IPS-18c (cell line): ENCODE data around the gene CCNT1.
A peak's percentile ranks its signal among the peaks of the same experiment; 100 is the strongest.
"Not testable (repeated sequence)": the region's sequence is repeated elsewhere in the genome, so short reads cannot be mapped to it uniquely, and the experiment has no call there.

Experiments used
- H3K4me3 ChIP-seq: 2 replicates; pipeline ENCODE4 v1.7.0; 2013; ENCODE audit warnings: low read depth, mild to moderate bottlenecking, low read length, moderate library complexity; ENCODE audit not compliant: insufficient read depth
- H3K9me3 ChIP-seq: one replicate; pipeline ENCODE4 v1.6.1; 2013; ENCODE audit warnings: mild to moderate bottlenecking, low read length, moderate library complexity; ENCODE audit not compliant: control insufficient read depth, insufficient read depth

The CCNT1 gene

GRCh38 chr12:48716493-48717251 lies at the start of gene CCNT1:
Gene CCNT1 (minus strand): TSS chr12:48716707. CDS start chr12:48716675, 32 bp downstream.
- H3K4me3 ChIP-seq: peak within 1 kb of the TSS; percentile 78

GRCh38 chr12:48765753-48766162 lies 49.3 kb upstream of the CCNT1 start:
- Histone ChIP-seq H3K4me3 (no peak overlapping the region), H3K9me3 (no peaks in the 10 kb centered on the region)

More at GRCh38 chr12:48716493-48717251, at the start of gene CCNT1:
- H3K9me3 ChIP-seq: peaks cover 3% of the 10 kb centered on the region

- H3K4me3 ChIP-seq: no peak overlapping the region
Measured at GRCh38 chr12:48764521-48764920, 48.0 kb upstream of the CCNT1 start.

GRCh38 chr12:48758737-48759136 lies 42.2 kb upstream of the CCNT1 start:
- no peaks in the 10 kb centered on the region for H3K9me3 ChIP-seq
- H3K4me3 ChIP-seq: no peak overlapping the region

More at GRCh38 chr12:48764521-48764920, 48.0 kb upstream of the CCNT1 start:
- no peaks in the 10 kb centered on the region for H3K9me3 ChIP-seq

- H3K4me3 ChIP-seq: no peak overlapping the region
- H3K9me3 ChIP-seq: no peaks in the 10 kb centered on the region
Measured at GRCh38 chr12:48758186-48758585, 41.7 kb upstream of the CCNT1 start.

GRCh38 chr12:48750769-48751356 lies 34.4 kb upstream of the CCNT1 start:
- Histone ChIP-seq H3K4me3 (no peak overlapping the region), H3K9me3 (no peaks in the 10 kb centered on the region)

- Histone ChIP-seq H3K9me3 (no peaks in the 10 kb centered on the region), H3K4me3 (no peak overlapping the region)
Measured at GRCh38 chr12:48750215-48750614, 33.7 kb upstream of the CCNT1 start.

- no peak overlapping the region for H3K4me3 ChIP-seq
- H3K9me3 ChIP-seq: peaks cover 2% of the 10 kb centered on the region
Measured at GRCh38 chr12:48744251-48745008, 27.9 kb upstream of the CCNT1 start.

- Histone ChIP-seq H3K9me3 (peaks cover 2% of the 10 kb centered on the region), H3K4me3 (no peak overlapping the region)
Measured at GRCh38 chr12:48739618-48740269, 23.2 kb upstream of the CCNT1 start.

GRCh38 chr12:48736456-48736855 lies 19.9 kb upstream of the CCNT1 start:
- Histone ChIP-seq H3K4me3 (no peak overlapping the region), H3K9me3 (no peaks in the 10 kb centered on the region)

GRCh38 chr12:48728807-48729206 lies 12.3 kb upstream of the CCNT1 start:
- no peak overlapping the region for H3K4me3 ChIP-seq
- H3K9me3 ChIP-seq: no peaks in the 10 kb centered on the region

GRCh38 chr12:48720737-48721136 lies 4.2 kb upstream of the CCNT1 start:
- not testable (repeated sequence) for H3K9me3 ChIP-seq, H3K4me3 ChIP-seq

GRCh38 chr12:48720171-48720570 lies 3.7 kb upstream of the CCNT1 start:
- H3K4me3 ChIP-seq: not testable (repeated sequence)

GRCh38 chr12:48719002-48719401 lies 2.5 kb upstream of the CCNT1 start:
- not testable (repeated sequence) for H3K4me3 ChIP-seq, H3K9me3 ChIP-seq

More at GRCh38 chr12:48720171-48720570, 3.7 kb upstream of the CCNT1 start:
- H3K9me3 ChIP-seq: not testable (repeated sequence)

- Histone ChIP-seq H3K4me3 (peak overlapping the region; percentile 78), H3K9me3 (peaks cover 3% of the 10 kb centered on the region)
Measured at GRCh38 chr12:48717252-48717695, 767 bp upstream of the CCNT1 start.

- H3K9me3 ChIP-seq: peaks cover 3% of the 10 kb centered on the region
- H3K4me3 ChIP-seq: peak overlapping the region; percentile 78
Measured at GRCh38 chr12:48716168-48716492, 377 bp downstream of the CCNT1 start.

- H3K9me3 ChIP-seq: no peaks in the 10 kb centered on the region
Measured at GRCh38 chr12:48712209-48712608, 4.3 kb downstream of the CCNT1 start.

More at GRCh38 chr12:48712209-48712608, 4.3 kb downstream of the CCNT1 start:
- H3K4me3 ChIP-seq: no peak overlapping the region
